Natural killer cell (primary cell): ENCODE results near the gene LMOD1. TPM values are rescaled to one million over a fixed set of nuclear protein-coding genes. Genes with fewer than 3 reads are reported as not detected.

ENCODE experiments used
- ATAC-seq, 3 donors: fragments of 150-1000 bp in 2 of 3; fragments of 200-7000 bp in 1 of 3; cut with Tn5 transposase; 1 replicate in 1 of 3; 2 replicates in 2 of 3; pipeline ENCODE4 v1.10.0; 2021; ENCODE audit warnings: mild to moderate bottlenecking in 2 of 3, moderate library complexity in 2 of 3
- DNase-seq, 2 donors: peaks; one replicate each; pipeline versions ENCODE4 v3.0.0 to v3.0.0-alpha.2; 2013 to 2021; ENCODE audit warnings: mixed read lengths in 1 of 2
- H3K27ac ChIP-seq: one replicate; pipeline ENCODE4 v1.5.1; 2013; ENCODE audit warnings: mild to moderate bottlenecking, low read length
- H3K27me3 ChIP-seq: one replicate; pipeline ENCODE4 v1.6.1; 2013; ENCODE audit warnings: low read length; ENCODE audit not compliant: control insufficient read depth, insufficient read depth
- H3K36me3 ChIP-seq: one replicate; pipeline ENCODE4 v1.6.1; 2013; ENCODE audit warnings: low read length; ENCODE audit not compliant: control insufficient read depth, insufficient read depth
- H3K4me1 ChIP-seq: one replicate; pipeline ENCODE4 v1.6.1; 2013; ENCODE audit warnings: low read length; ENCODE audit not compliant: control insufficient read depth, insufficient read depth
- H3K4me3 ChIP-seq: one replicate; pipeline ENCODE4 v1.5.1; 2013; ENCODE audit warnings: low read length
- H3K9me3 ChIP-seq: one replicate; pipeline ENCODE4 v1.6.1; 2013; ENCODE audit warnings: low read length; ENCODE audit not compliant: control insufficient read depth, insufficient read depth
- H3K27ac Mint-ChIP-seq, 2 donors: one replicate each; pipeline ENCODE4 v1.8.0; 2022; ENCODE audit warnings: mild to moderate bottlenecking in 2 of 2, mixed read lengths in 2 of 2, moderate library complexity in 1 of 2
- H3K27me3 Mint-ChIP-seq, 2 donors: one replicate each; pipeline ENCODE4 v1.8.0; 2022; ENCODE audit warnings: low read depth in 2 of 2, mixed read lengths in 2 of 2
- H3K36me3 Mint-ChIP-seq: one replicate; pipeline ENCODE4 v1.8.0; 2022; ENCODE audit warnings: mixed read lengths
- H3K4me1 Mint-ChIP-seq, 2 donors: one replicate each; pipeline ENCODE4 v1.8.0; 2022; ENCODE audit warnings: mixed read lengths in 2 of 2
- H3K4me3 Mint-ChIP-seq: one replicate; pipeline ENCODE4 v1.8.0; 2022; ENCODE audit warnings: mild to moderate bottlenecking, moderate library complexity, mixed read lengths
- H3K9me3 Mint-ChIP-seq, 2 donors: one replicate each; pipeline ENCODE4 v1.8.0; 2022; ENCODE audit warnings: mixed read lengths in 2 of 2
- WGBS: methylation state at CpG from one replicate; pipeline ENCODE4 v1.1.7; 2013; ENCODE audit warnings: missing lambda C conversion rate; ENCODE audit not compliant: insufficient coverage; 5-methylcytosine and 5-hydroxymethylcytosine counted together
- intact Hi-C: fragments of 100-400 bp; cut with micrococcal nuclease; formaldehyde crosslinking; loops from one replicate; pipeline ENCODE4 v1.14.2; 2022
- total RNA-seq, 4 donors: library from RNA; stranded (reverse); fragments of 120-200 nt in 1 of 4; gene quantifications; one replicate each; pipeline versions ENCODE4 v1.2.3 to v1.2.4, GENCODE V29; 2013 to 2022
- TF ChIP-seq, protein P1 (sequence below): fragments of 200-600 bp; IDR thresholded peaks from one replicate; pipeline ENCODE4 v1.8.0; 2022; ENCODE audit warnings: antibody characterized with exemption

Gene LMOD1
- total RNA-seq, 3 donors from 2014 or later (not counting 1 experiment from before 2014, with no cell fraction given), result not detected

DNA sequence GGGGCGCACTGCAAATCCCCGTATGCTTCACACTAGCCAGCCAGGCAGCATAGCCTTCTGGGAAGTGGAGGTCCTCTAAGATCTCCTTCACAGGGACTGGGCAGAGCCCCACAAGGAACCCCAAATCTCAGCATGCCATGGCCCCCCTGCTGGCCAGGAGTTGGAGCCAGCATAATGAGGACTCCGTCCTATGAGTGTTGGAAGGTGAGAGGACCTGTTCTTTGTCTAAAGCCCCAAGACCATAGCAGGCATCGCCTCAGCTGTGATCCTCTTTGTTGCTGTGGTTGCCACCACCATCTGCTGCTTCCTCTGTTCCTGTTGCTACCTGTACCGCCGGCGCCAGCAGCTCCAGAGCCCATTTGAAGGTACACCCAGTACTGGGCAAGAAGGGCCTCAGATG lies 56.1 kb downstream of the LMOD1 start:
- Mint-ChIP-seq H3K4me1 (peaks cover 0 to 5% of the 10 kb centered on the region in 2 donors), H3K36me3 (no peaks in the 10 kb centered on the region), H3K27me3 (peaks cover 6 to 41% of the 10 kb centered on the region in 2 donors), H3K27ac (no peak overlapping the region), H3K9me3 (no peaks in the 10 kb centered on the region), H3K4me3 (no peak overlapping the region)
- Histone ChIP-seq H3K27me3 (peaks cover 29% of the 10 kb centered on the region), H3K4me1 (peaks cover 13% of the 10 kb centered on the region), H3K9me3 (no peaks in the 10 kb centered on the region), H3K4me3 (no peak overlapping the region), H3K27ac (no peak overlapping the region), H3K36me3 (no peaks in the 10 kb centered on the region)
- ATAC-seq, result no peak
- WGBS, result 88% methylated on average over 7 of the region's 7 CpGs
- intact Hi-C loops, result no loop called here
- TF ChIP-seq, protein P1, sequence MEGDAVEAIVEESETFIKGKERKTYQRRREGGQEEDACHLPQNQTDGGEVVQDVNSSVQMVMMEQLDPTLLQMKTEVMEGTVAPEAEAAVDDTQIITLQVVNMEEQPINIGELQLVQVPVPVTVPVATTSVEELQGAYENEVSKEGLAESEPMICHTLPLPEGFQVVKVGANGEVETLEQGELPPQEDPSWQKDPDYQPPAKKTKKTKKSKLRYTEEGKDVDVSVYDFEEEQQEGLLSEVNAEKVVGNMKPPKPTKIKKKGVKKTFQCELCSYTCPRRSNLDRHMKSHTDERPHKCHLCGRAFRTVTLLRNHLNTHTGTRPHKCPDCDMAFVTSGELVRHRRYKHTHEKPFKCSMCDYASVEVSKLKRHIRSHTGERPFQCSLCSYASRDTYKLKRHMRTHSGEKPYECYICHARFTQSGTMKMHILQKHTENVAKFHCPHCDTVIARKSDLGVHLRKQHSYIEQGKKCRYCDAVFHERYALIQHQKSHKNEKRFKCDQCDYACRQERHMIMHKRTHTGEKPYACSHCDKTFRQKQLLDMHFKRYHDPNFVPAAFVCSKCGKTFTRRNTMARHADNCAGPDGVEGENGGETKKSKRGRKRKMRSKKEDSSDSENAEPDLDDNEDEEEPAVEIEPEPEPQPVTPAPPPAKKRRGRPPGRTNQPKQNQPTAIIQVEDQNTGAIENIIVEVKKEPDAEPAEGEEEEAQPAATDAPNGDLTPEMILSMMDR, result no peak
- DNase-seq, result no peak

DNA sequence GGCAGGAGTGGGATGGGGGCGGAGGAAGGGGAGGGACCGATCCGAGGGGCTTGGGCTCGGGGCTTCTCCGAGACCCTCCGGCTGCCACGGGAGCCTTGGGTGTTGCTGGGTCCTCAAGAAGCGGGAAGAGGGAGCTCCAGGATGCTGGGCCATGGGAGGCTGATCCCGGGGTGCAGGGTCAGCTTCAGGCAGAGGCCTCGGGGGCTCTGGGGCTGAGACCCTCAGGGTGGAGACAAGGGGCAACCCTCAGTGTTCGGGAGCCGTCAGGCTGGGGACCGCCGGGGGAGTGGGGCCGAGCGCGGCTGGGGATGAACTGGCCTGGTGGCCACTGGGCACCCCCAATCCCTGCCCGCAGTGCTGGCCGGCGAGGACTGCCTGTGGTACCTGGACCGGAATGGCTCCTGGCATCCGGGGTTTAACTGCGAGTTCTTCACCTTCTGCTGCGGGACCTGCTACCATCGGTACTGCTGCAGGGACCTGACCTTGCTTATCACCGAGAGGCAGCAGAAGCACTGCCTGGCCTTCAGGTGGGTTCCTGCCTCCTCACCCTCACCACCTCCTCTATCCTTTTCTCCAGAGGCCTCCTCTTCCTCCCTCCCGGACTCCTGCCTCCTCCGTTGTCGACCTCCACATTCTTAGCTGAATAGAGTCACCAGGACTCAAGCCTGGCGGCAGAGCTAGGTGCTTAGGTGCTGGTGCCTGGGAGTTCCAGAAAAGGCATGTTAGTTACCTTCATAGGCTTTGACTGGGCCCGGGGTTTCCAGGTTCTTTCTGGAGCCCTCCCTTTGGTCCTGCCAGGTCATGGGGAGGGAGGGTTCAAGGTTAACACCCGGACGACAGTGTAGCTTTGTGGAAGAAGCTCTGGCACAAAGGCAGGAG lies 57.0 kb downstream of the LMOD1 start:
- peaks cover 6 to 43% of the 10 kb centered on the region in 2 donors for H3K27me3 Mint-ChIP-seq

DNA sequence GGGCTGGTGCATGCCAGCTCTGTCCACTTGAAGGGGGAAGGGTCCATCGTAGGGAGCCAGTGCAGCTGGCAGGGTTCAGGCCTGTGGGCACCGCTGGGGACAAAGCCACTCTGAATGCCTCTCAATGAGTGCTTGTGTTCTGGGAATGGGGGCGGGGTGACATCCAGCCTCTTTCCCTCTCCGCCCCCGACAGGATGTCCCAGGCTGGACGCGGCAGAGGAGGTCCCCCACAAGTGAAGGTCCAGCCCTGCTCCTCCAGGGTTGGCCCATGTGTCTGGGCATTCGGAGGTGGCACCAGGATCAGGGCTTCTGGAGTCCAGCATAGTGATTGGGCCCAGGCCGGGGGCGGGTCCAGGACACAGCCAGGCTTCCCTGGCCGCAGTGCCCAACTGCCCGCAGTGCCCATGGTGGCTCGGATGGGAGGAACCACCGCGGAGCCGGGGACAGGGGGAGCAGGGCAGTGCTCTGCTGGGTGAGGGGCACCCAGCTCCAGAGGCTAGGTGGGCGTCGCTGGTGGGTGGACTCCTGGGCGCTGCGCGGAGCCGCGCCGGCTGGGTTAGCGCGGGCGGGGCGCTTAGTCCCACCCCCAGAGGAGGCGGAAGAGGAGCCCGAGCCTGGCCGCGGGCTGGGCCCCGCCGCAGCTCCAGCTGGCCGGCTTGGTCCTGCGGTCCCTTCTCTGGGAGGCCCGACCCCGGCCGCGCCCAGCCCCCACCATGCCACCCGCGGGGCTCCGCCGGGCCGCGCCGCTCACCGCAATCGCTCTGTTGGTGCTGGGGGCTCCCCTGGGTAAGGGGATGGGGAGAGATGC lies 57.9 kb downstream of the LMOD1 start, which contains the start of gene SHISA4:
Gene SHISA4 (plus strand): TSS at position 617 of the 808 bp plus-strand sequence. CDS start 97 bp downstream, at position 714.
- H3K27me3 ChIP-seq, result peaks cover 29% of the 10 kb centered on the region

More for the DNA sequence above, 57.0 kb downstream of the LMOD1 start:
- peaks cover 0 to 5% of the 10 kb centered on the region in 2 donors for H3K4me1 Mint-ChIP-seq
- WGBS, result 33% methylated on average over 33 of the region's 33 CpGs
- no peaks in the 10 kb centered on the region for H3K9me3 Mint-ChIP-seq
- no peak for ATAC-seq
- DNase-seq, result peak in 1 of 2 donors; percentile 19
- Histone ChIP-seq H3K9me3 (no peaks in the 10 kb centered on the region), H3K4me3 (no peak overlapping the region), H3K4me1 (peaks cover 17% of the 10 kb centered on the region), H3K27ac (no peak overlapping the region), H3K36me3 (no peaks in the 10 kb centered on the region), H3K27me3 (peaks cover 29% of the 10 kb centered on the region)
- no peaks in the 10 kb centered on the region for H3K36me3 Mint-ChIP-seq
- TF ChIP-seq, protein P1, result no peak
- no peak overlapping the region for H3K27ac Mint-ChIP-seq
- H3K4me3 Mint-ChIP-seq, result peak overlapping the region; percentile 68
- intact Hi-C loops, result no loop called here

More for the DNA sequence above, 57.9 kb downstream of the LMOD1 start, which contains the start of gene SHISA4:
- intact Hi-C loops, result no loop called here
- Mint-ChIP-seq H3K36me3 (no peaks in the 10 kb centered on the region), H3K27me3 (peaks cover 6 to 41% of the 10 kb centered on the region in 2 donors), H3K4me3 (peak within 1 kb of the TSS; percentile 68), H3K27ac (no peak within 1 kb of the TSS), H3K4me1 (peaks cover 0 to 5% of the 10 kb centered on the region in 2 donors), H3K9me3 (no peaks in the 10 kb centered on the region)
- TF ChIP-seq, protein P1, result no peak
- H3K4me1 ChIP-seq, result peaks cover 18% of the 10 kb centered on the region
- H3K36me3 ChIP-seq, result no peaks in the 10 kb centered on the region
- H3K4me3 ChIP-seq, result no peak within 1 kb of the TSS
- ATAC-seq (peak; percentile 62 to 86 (median 81)), DNase-seq (peak in 1 of 2 donors; percentile 27)
- 9% methylated on average over 49 of the region's 49 CpGs for WGBS
- no peak within 1 kb of the TSS for H3K27ac ChIP-seq
- H3K9me3 ChIP-seq, result no peaks in the 10 kb centered on the region
